AG09319 (cell line): ENCODE measurements around the gene CDK7.
A peak's percentile ranks its signal among the peaks of the same experiment; 100 is the strongest.
"Not testable (repeated sequence)": the region's sequence is repeated elsewhere in the genome, so short reads cannot be mapped to it uniquely, and the experiment has no call there.

Source experiments
- DNase-seq: peaks from one replicate; pipeline ENCODE4 v3.0.0-alpha.2; 2010; ENCODE audit warnings: low read depth; ENCODE audit errors: extremely low read depth
- TF ChIP-seq, protein P1 (sequence below): IDR thresholded peaks from 2 replicates; pipeline ENCODE4 v1.5.1; 2011; ENCODE audit warnings: low read depth, mild to moderate bottlenecking, inconsistent platforms, low read length, moderate library complexity

The CDK7 gene

GRCh38 chr5:69209602-69210001, 25.1 kb upstream of the CDK7 start:
- DNase-seq: no peak
- TF ChIP-seq, protein P1, sequence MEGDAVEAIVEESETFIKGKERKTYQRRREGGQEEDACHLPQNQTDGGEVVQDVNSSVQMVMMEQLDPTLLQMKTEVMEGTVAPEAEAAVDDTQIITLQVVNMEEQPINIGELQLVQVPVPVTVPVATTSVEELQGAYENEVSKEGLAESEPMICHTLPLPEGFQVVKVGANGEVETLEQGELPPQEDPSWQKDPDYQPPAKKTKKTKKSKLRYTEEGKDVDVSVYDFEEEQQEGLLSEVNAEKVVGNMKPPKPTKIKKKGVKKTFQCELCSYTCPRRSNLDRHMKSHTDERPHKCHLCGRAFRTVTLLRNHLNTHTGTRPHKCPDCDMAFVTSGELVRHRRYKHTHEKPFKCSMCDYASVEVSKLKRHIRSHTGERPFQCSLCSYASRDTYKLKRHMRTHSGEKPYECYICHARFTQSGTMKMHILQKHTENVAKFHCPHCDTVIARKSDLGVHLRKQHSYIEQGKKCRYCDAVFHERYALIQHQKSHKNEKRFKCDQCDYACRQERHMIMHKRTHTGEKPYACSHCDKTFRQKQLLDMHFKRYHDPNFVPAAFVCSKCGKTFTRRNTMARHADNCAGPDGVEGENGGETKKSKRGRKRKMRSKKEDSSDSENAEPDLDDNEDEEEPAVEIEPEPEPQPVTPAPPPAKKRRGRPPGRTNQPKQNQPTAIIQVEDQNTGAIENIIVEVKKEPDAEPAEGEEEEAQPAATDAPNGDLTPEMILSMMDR: no peak

DNA sequence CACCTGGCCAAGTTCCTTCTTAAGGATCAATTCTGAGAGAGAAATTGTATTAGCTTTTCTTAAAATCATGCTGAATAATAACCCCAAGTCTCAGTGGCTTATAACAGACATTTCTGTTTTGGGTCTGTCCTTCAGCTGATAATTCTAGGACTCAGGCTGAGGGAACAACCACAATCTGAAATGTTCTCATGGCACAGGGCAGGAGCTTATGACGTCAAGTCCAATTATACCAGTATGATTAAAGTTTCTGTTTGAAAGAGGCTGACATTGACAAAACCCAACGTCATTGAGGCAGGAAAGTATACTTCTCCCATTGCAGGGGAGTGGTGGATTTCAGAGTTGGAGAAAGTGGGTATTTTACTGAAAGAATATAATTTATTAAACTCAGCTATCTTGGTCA, 23.5 kb upstream of the CDK7 start:
- TF ChIP-seq, protein P1: no peak

DNA sequence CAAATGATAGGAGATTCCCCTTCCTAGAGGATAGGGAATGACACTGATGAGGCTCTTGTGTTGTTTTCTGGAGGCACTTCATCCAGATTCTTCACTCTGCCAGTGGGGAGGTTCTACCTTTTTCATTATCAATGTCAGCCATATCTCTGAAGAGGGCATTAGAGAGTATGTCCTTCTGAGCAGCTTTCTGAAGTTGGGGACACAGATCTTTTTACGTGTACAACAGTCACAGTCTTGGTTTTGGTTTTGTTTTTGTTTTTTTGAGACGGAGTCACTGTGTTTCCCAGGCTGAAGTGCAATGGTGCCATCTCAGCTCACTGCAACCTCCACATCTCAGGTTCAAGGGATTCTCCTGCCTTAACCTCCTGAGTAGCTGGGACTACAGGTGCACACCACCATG, 22.7 kb upstream of the CDK7 start:
- TF ChIP-seq, protein P1: no peak
- no peak for DNase-seq

More for the DNA sequence above, 23.5 kb upstream of the CDK7 start:
- no peak for DNase-seq

GRCh38 chr5:69213513-69214215, 21.0 kb upstream of the CDK7 start:
- TF ChIP-seq, protein P1: no peak
- no peak for DNase-seq

DNA sequence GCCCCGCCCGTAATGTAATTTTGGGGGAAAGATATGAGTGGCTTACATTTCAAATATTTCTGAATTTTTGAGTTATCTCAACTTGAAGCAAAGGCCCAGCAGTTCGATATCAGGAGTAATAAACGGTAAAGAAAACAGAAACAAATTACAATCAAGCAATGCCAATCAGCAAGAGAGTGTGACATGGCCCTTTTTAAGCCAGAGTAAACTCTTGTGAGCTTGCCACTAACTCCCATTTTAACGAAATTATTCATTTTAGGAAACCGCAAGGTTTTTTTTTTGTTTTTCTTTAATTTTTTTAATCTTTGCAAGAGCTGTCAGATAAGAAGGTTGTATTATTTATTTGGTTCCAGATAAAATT, 17.6 kb upstream of the CDK7 start:
- TF ChIP-seq, protein P1: no peak
- DNase-seq: no peak

DNA sequence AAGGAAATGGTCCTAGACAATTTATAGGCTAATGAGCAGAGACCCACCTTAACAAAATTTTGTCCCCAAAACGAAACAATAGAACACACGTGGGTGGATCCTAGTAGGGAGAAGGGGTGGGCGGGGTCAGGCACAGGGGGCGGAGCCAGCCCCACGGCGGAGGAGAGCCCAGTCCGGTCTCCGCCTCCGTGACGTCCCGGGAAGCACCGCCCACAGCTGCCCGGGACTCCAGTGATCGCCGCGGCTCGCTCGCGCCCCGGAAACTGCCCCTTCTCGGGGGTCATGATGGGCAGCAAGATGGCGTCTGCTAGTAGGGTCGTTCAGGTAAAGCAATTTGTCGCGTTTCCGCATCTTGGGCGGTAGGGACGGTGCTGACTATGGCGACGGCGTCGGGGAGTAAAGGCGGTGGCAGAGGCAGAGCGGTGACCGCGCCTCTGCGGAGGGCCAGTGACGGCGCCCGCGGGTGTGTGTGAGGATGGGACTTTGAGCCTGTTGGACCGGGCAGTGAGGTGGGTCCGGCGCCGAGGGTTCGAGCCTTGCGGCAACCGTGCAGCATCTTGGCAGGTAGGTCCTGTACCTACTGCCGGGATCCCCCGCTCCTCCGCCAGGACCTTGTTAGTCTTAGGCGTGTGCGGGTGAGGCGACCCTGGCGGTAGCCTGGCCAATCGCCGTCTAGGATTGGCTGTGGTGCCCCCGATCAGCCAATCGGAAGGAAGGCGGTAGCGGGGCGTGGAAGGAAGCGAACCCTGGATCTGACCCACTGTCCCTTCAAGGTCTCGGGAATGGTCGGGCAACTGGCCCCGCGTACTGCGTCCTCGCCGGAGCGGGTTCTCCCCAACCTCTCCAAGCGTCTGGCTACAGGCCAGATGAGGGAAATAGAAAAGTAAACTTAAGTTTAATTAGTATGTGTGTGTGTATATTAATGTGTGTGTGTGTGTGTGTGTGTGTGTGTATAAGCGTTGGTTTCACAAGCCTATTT, 16.8 kb upstream of the CDK7 start:
- TF ChIP-seq, protein P1: peak; percentile 0; the same call in 1 of the 2 replicates
- peak; percentile 79 for DNase-seq

DNA sequence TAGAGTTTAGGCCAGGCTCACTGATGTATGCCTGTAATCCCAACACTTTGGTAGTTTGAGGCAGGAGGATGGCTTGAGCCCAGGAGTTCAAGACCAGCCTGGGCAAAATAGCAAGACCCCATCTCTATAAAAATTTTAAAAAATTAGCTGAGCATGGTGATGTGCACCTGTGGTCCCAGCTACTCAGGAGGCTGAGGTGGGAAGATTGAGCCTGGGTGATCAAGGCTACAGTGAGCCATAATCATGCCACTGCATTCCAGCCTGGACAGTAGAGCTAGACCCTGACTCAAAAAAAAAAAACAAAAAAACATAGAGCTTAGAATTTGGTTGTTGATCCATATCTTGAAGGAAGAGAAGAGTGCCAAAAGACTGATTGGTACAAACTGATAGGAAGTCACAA, 14.7 kb upstream of the CDK7 start:
- DNase-seq: no peak
- TF ChIP-seq, protein P1: no peak

DNA sequence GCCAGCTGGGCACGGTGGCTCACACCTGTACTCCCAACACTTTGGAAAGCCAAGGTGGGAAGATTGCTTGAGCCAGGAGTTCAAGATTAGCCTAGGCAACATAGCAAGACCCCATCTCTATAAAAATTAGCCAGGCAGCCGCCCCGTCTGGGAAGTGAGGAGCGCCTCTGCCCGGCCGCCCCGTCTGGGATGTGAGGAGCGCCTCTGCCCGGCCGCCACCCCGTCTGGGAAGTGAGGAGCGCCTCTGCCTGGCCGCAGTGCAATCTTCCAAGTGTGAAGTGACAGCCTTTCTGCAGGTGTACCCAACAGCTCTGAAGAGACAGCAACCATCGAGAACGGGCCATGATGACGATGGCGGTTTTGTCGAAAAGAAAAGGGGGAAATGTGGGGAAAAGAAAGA, 14.3 kb upstream of the CDK7 start:
- not testable (repeated sequence) for DNase-seq

- DNase-seq: not testable (repeated sequence)
Observed at GRCh38 chr5:69220833-69221232, 13.9 kb upstream of the CDK7 start.
